Neural progenitor cell (in vitro differentiated cells): ENCODE data around the gene HDAC4. TPM values are rescaled to one million over a fixed set of nuclear protein-coding genes. Genes with fewer than 3 reads are reported as not detected.

Experiments
- DNase-seq: peaks from one replicate; pipeline ENCODE4 v3.0.0-alpha.2; 2016; ENCODE audit warnings: low spot score
- H2AFZ ChIP-seq: fragments of 200-600 bp; sonication (generic); replicated peaks from 2 replicates; pipeline ENCODE4 v1.6.1; 2016; ENCODE audit warnings: antibody characterized with exemption
- H3F3A ChIP-seq: fragments of 200-600 bp; sonication (generic); 2 replicates; pipeline ENCODE4 v1.6.1; 2016; ENCODE audit warnings: antibody characterized with exemption, low read depth
- H3K27ac ChIP-seq: fragments of 200-600 bp; sonication (generic); 2 replicates; pipeline ENCODE4 v1.5.1; 2016; ENCODE audit warnings: mild to moderate bottlenecking
- H3K27me3 ChIP-seq: fragments of 200-600 bp; sonication (generic); 2 replicates; pipeline ENCODE4 v1.6.1; 2016; ENCODE audit warnings: mild to moderate bottlenecking, moderate library complexity
- H3K36me3 ChIP-seq: fragments of 200-600 bp; sonication (generic); 2 replicates; pipeline ENCODE4 v1.5.1; 2016
- H3K4me1 ChIP-seq: fragments of 200-600 bp; sonication (generic); 2 replicates; pipeline ENCODE4 v1.6.1; 2016; ENCODE audit warnings: mixed run types
- H3K4me2 ChIP-seq: fragments of 200-600 bp; sonication (generic); 2 replicates; pipeline ENCODE4 v1.6.1; 2016
- H3K4me3 ChIP-seq: fragments of 200-600 bp; sonication (generic); 2 replicates; pipeline ENCODE4 v1.5.1; 2016
- H3K79me2 ChIP-seq: fragments of 200-600 bp; sonication (generic); 2 replicates; pipeline ENCODE4 v1.6.1; 2016; ENCODE audit warnings: low read depth
- H3K9ac ChIP-seq: fragments of 200-600 bp; sonication (generic); 2 replicates; pipeline ENCODE4 v1.6.1; 2016
- H3K9me3 ChIP-seq: fragments of 200-600 bp; sonication (generic); 2 replicates; pipeline ENCODE4 v1.5.1; 2016; ENCODE audit warnings: low read depth
- H4K20me1 ChIP-seq: fragments of 200-600 bp; sonication (generic); 2 replicates; pipeline ENCODE4 v1.6.1; 2016; ENCODE audit warnings: low read depth
- H3K27ac Mint-ChIP-seq: 3 replicates; pipeline ENCODE4 v1.8.0; 2021; ENCODE audit warnings: mixed read lengths
- H3K27me3 Mint-ChIP-seq: 2 replicates; pipeline ENCODE4 v1.8.0; 2022; ENCODE audit warnings: low read depth, mild to moderate bottlenecking, inconsistent platforms, moderate library complexity, mixed read lengths; ENCODE audit not compliant: insufficient read depth
- H3K36me3 Mint-ChIP-seq: 3 replicates; pipeline ENCODE4 v1.8.0; 2021; ENCODE audit warnings: mixed read lengths
- H3K4me1 Mint-ChIP-seq: 3 replicates; pipeline ENCODE4 v1.8.0; 2021; ENCODE audit warnings: mixed read lengths
- H3K4me3 Mint-ChIP-seq: 3 replicates; pipeline ENCODE4 v1.8.0; 2021; ENCODE audit warnings: mild to moderate bottlenecking, moderate library complexity, mixed read lengths
- H3K9me3 Mint-ChIP-seq: 3 replicates; pipeline ENCODE4 v1.8.0; 2020; ENCODE audit warnings: mixed read lengths
- EZH2 ChIP-seq: fragments of 200-600 bp; sonication (generic); IDR thresholded peaks from 2 replicates; pipeline ENCODE4 v1.6.1; 2017; ENCODE audit warnings: antibody characterized with exemption, mild to moderate bottlenecking, moderate library complexity
- EZH2phosphoT487 ChIP-seq: fragments of 200-600 bp; sonication (generic); IDR thresholded peaks from 2 replicates; pipeline ENCODE4 v1.6.1; 2017; ENCODE audit warnings: antibody characterized with exemption
- total RNA-seq: library from RNA; depleted of rRNA; stranded (reverse); fragments of >200 nt; gene quantifications from 2 replicates; pipeline ENCODE4 v1.2.3, GENCODE V29; 2015; ENCODE audit warnings: low replicate concordance
- TF ChIP-seq, protein P1 (sequence below): fragments of 200-600 bp; sonication (generic); IDR thresholded peaks from 2 replicates; pipeline ENCODE4 v1.5.1; 2017; ENCODE audit warnings: antibody characterized with exemption, mild to moderate bottlenecking

HDAC4 gene
- total RNA-seq, 1 donor from 2014 or later = 36.0 TPM

- no peak overlapping the region for H3K4me3 ChIP-seq
- H4K20me1 ChIP-seq = no peaks in the 10 kb centered on the region
- H3K27me3 Mint-ChIP-seq = no peaks in the 10 kb centered on the region
- TF ChIP-seq EZH2 = no peak
- no peak for TF ChIP-seq EZH2phosphoT487
- TF ChIP-seq, protein P1, sequence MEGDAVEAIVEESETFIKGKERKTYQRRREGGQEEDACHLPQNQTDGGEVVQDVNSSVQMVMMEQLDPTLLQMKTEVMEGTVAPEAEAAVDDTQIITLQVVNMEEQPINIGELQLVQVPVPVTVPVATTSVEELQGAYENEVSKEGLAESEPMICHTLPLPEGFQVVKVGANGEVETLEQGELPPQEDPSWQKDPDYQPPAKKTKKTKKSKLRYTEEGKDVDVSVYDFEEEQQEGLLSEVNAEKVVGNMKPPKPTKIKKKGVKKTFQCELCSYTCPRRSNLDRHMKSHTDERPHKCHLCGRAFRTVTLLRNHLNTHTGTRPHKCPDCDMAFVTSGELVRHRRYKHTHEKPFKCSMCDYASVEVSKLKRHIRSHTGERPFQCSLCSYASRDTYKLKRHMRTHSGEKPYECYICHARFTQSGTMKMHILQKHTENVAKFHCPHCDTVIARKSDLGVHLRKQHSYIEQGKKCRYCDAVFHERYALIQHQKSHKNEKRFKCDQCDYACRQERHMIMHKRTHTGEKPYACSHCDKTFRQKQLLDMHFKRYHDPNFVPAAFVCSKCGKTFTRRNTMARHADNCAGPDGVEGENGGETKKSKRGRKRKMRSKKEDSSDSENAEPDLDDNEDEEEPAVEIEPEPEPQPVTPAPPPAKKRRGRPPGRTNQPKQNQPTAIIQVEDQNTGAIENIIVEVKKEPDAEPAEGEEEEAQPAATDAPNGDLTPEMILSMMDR = no peak
- no peak for DNase-seq
- H2AFZ ChIP-seq = no peak overlapping the region
- H3K9me3 Mint-ChIP-seq = no peaks in the 10 kb centered on the region
- H3K27me3 ChIP-seq = no peaks in the 10 kb centered on the region
- no peak overlapping the region for H3K27ac Mint-ChIP-seq
- no peak overlapping the region for H3K27ac ChIP-seq
- H3K36me3 Mint-ChIP-seq = peaks cover 23% of the 10 kb centered on the region
- no peak overlapping the region for H3K9ac ChIP-seq
- H3K79me2 ChIP-seq = no peaks in the 10 kb centered on the region
- H3K4me1 ChIP-seq = no peaks in the 10 kb centered on the region
- H3K4me1 Mint-ChIP-seq = no peaks in the 10 kb centered on the region
- H3K4me3 Mint-ChIP-seq = no peak overlapping the region
- H3K4me2 ChIP-seq = no peak overlapping the region
- H3K36me3 ChIP-seq = no peaks in the 10 kb centered on the region
- H3K9me3 ChIP-seq = no peaks in the 10 kb centered on the region
- no peaks in the 10 kb centered on the region for H3F3A ChIP-seq
These were observed 262.9 kb downstream of the HDAC4 start for GRCh38 chr2:239137898-239138283.

GRCh38 chr2:239137165-239137897 lies 263.5 kb downstream of the HDAC4 start:
- Histone ChIP-seq H3K27me3 (no peaks in the 10 kb centered on the region), H3K36me3 (no peaks in the 10 kb centered on the region), H4K20me1 (no peaks in the 10 kb centered on the region), H3K27ac (no peak overlapping the region), H3K9me3 (no peaks in the 10 kb centered on the region), H3K9ac (no peak overlapping the region), H3K4me3 (no peak overlapping the region), H2AFZ (no peak overlapping the region), H3K4me1 (no peaks in the 10 kb centered on the region), H3F3A (no peaks in the 10 kb centered on the region), H3K79me2 (no peaks in the 10 kb centered on the region), H3K4me2 (no peak overlapping the region)
- Mint-ChIP-seq H3K9me3 (no peaks in the 10 kb centered on the region), H3K36me3 (peaks cover 26% of the 10 kb centered on the region), H3K4me3 (no peak overlapping the region), H3K27me3 (no peaks in the 10 kb centered on the region), H3K4me1 (no peaks in the 10 kb centered on the region), H3K27ac (no peak overlapping the region)
- TF ChIP-seq EZH2phosphoT487 (no peak), EZH2 (no peak)
- TF ChIP-seq, protein P1 = no peak
- no peak for DNase-seq

DNA sequence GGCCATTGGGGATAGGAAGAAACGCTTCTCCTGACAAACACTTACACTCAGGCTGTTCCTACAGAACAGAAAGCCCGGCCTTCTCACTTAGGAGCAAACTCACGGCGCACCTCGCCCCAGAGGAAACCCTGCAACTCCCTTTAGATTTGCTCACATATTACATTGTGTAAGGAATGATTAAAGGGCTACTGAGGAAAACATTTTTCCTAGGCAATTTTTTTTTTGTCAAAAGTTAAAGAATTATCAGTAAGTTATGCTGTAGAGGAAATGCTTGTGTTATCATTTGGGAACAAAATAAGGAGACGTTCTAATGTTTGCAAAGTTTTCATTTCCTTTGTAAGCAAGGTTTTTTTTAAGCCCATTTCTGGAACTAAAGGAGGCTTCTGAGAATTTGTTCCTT lies 264.1 kb downstream of the HDAC4 start:
- H3K4me1 Mint-ChIP-seq = no peaks in the 10 kb centered on the region
- Histone ChIP-seq H3K27me3 (no peaks in the 10 kb centered on the region), H3K9ac (no peak overlapping the region), H3K9me3 (no peaks in the 10 kb centered on the region), H3F3A (no peaks in the 10 kb centered on the region), H3K27ac (no peak overlapping the region), H3K36me3 (no peaks in the 10 kb centered on the region), H2AFZ (no peak overlapping the region), H3K4me2 (no peak overlapping the region), H3K79me2 (no peaks in the 10 kb centered on the region), H3K4me1 (no peaks in the 10 kb centered on the region), H4K20me1 (no peaks in the 10 kb centered on the region), H3K4me3 (no peak overlapping the region)
- no peak for DNase-seq
- peaks cover 22% of the 10 kb centered on the region for H3K36me3 Mint-ChIP-seq
- no peaks in the 10 kb centered on the region for H3K27me3 Mint-ChIP-seq
- no peaks in the 10 kb centered on the region for H3K9me3 Mint-ChIP-seq
- TF ChIP-seq, protein P1 = no peak
- H3K4me3 Mint-ChIP-seq = no peak overlapping the region
- H3K27ac Mint-ChIP-seq = no peak overlapping the region
